Glutamatergic neuron (in vitro differentiated cells): ENCODE results near the gene STRBP. TPM values are rescaled to one million over a fixed set of nuclear protein-coding genes. Genes with fewer than 3 reads are reported as not detected.

Source experiments
- DNase-seq: peaks from one replicate; pipeline ENCODE4 v3.0.0; 2022
- H3K27ac Mint-ChIP-seq: one replicate; pipeline ENCODE4 v1.8.0; 2020; ENCODE audit warnings: mild to moderate bottlenecking, mixed read lengths, inconsistent platforms; ENCODE audit not compliant: unreplicated experiment
- H3K27me3 Mint-ChIP-seq: one replicate; pipeline ENCODE4 v1.8.0; 2020; ENCODE audit warnings: mild to moderate bottlenecking, moderate library complexity, mixed read lengths, inconsistent platforms; ENCODE audit not compliant: unreplicated experiment
- H3K36me3 Mint-ChIP-seq: one replicate; pipeline ENCODE4 v1.8.0; 2020; ENCODE audit warnings: mild to moderate bottlenecking, mixed read lengths, inconsistent platforms; ENCODE audit not compliant: unreplicated experiment
- H3K4me1 Mint-ChIP-seq: one replicate; pipeline ENCODE4 v1.8.0; 2020; ENCODE audit warnings: mild to moderate bottlenecking, low read depth, mixed read lengths, inconsistent platforms; ENCODE audit not compliant: unreplicated experiment
- H3K4me3 Mint-ChIP-seq: one replicate; pipeline ENCODE4 v1.8.0; 2020; ENCODE audit warnings: mild to moderate bottlenecking, mixed read lengths, inconsistent platforms; ENCODE audit not compliant: unreplicated experiment
- H3K9me3 Mint-ChIP-seq: one replicate; pipeline ENCODE4 v1.8.0; 2020; ENCODE audit warnings: mild to moderate bottlenecking, moderate library complexity, mixed read lengths, inconsistent platforms; ENCODE audit not compliant: unreplicated experiment
- CTCF ChIP-seq: fragments of 200-600 bp; sonication (generic); IDR thresholded peaks from one replicate; pipeline ENCODE4 v1.5.0; 2021; ENCODE audit not compliant: partially characterized antibody, unreplicated experiment
- long read RNA-seq: library from polyadenylated mRNA; unstranded; transcript quantifications from one replicate; pipeline ENCODE4 v2.0.0, GENCODE V29; 2020; ENCODE audit not compliant: unreplicated experiment
- total RNA-seq: library from RNA; stranded (reverse); fragmentation: NEBNext Ultra II Directional; extraction: Animal tissue kit (Norgen Biotek cat#: 25700); gene quantifications from one replicate; pipeline ENCODE4 v1.2.1, GENCODE V29; 2021; ENCODE audit not compliant: unreplicated experiment

STRBP gene
- 111 TPM for total RNA-seq
- long read RNA-seq, partial matches to known transcripts, result 3 of 11 reads
- long read RNA-seq, other reads (novel, unspliced or antisense), result 8 of 11 reads

GRCh38 chr9:123268465-123269259 is at the start of gene STRBP:
Gene STRBP (minus strand): TSS chr9:123268586. CDS start chr9:123184134, 84,452 bp downstream.
- H3K36me3 Mint-ChIP-seq, result no peaks in the 10 kb centered on the region

GRCh38 chr9:123316053-123316718 is 47.8 kb upstream of the STRBP start:
- peaks cover 1% of the 10 kb centered on the region for H3K27me3 Mint-ChIP-seq
- TF ChIP-seq CTCF, result no peak
- H3K36me3 Mint-ChIP-seq, result no peaks in the 10 kb centered on the region
- no peak overlapping the region for H3K27ac Mint-ChIP-seq
- H3K4me1 Mint-ChIP-seq, result peaks cover 2% of the 10 kb centered on the region
- H3K4me3 Mint-ChIP-seq, result no peak overlapping the region
- no peak for DNase-seq
- no peaks in the 10 kb centered on the region for H3K9me3 Mint-ChIP-seq

More at GRCh38 chr9:123268465-123269259, at the start of gene STRBP:
- H3K4me3 Mint-ChIP-seq, result peak within 1 kb of the TSS; percentile 68
- TF ChIP-seq CTCF, result no peak
- peak within 1 kb of the TSS; percentile 77 for H3K27ac Mint-ChIP-seq
- peak; percentile 94 for DNase-seq
- H3K4me1 Mint-ChIP-seq, result peaks cover 32% of the 10 kb centered on the region
- peaks cover 6% of the 10 kb centered on the region for H3K9me3 Mint-ChIP-seq
- H3K27me3 Mint-ChIP-seq, result peaks cover 4% of the 10 kb centered on the region

GRCh38 chr9:123315635-123316034 is 47.2 kb upstream of the STRBP start:
- DNase-seq, result no peak
- H3K36me3 Mint-ChIP-seq, result no peaks in the 10 kb centered on the region
- no peak for TF ChIP-seq CTCF

GRCh38 chr9:123314617-123315016 is 46.2 kb upstream of the STRBP start:
- H3K27ac Mint-ChIP-seq, result no peak overlapping the region
- no peak overlapping the region for H3K4me3 Mint-ChIP-seq
- no peak for DNase-seq
- H3K9me3 Mint-ChIP-seq, result no peaks in the 10 kb centered on the region
- H3K4me1 Mint-ChIP-seq, result peaks cover 2% of the 10 kb centered on the region
- peaks cover 1% of the 10 kb centered on the region for H3K27me3 Mint-ChIP-seq
- no peaks in the 10 kb centered on the region for H3K36me3 Mint-ChIP-seq
- TF ChIP-seq CTCF, result no peak

More at GRCh38 chr9:123315635-123316034, 47.2 kb upstream of the STRBP start:
- peaks cover 1% of the 10 kb centered on the region for H3K27me3 Mint-ChIP-seq
- no peak overlapping the region for H3K27ac Mint-ChIP-seq
- peaks cover 2% of the 10 kb centered on the region for H3K4me1 Mint-ChIP-seq
- no peak overlapping the region for H3K4me3 Mint-ChIP-seq
- no peaks in the 10 kb centered on the region for H3K9me3 Mint-ChIP-seq
